ENCODE measurements around the gene CAPRIN2. TPM values are rescaled to one million over a fixed set of nuclear protein-coding genes. Genes with fewer than 3 reads are reported as not detected.
A peak's percentile ranks its signal among the peaks of the same experiment; 100 is the strongest.

CAPRIN2 gene
- total RNA-seq, 6 experiments from 2014 or later: 5.7 to 11.5 (median 8.5) TPM

- no peak for TF ChIP-seq POLR2A (IDR thresholded peaks at IDR 0.05)
- TF ChIP-seq, protein P1, sequence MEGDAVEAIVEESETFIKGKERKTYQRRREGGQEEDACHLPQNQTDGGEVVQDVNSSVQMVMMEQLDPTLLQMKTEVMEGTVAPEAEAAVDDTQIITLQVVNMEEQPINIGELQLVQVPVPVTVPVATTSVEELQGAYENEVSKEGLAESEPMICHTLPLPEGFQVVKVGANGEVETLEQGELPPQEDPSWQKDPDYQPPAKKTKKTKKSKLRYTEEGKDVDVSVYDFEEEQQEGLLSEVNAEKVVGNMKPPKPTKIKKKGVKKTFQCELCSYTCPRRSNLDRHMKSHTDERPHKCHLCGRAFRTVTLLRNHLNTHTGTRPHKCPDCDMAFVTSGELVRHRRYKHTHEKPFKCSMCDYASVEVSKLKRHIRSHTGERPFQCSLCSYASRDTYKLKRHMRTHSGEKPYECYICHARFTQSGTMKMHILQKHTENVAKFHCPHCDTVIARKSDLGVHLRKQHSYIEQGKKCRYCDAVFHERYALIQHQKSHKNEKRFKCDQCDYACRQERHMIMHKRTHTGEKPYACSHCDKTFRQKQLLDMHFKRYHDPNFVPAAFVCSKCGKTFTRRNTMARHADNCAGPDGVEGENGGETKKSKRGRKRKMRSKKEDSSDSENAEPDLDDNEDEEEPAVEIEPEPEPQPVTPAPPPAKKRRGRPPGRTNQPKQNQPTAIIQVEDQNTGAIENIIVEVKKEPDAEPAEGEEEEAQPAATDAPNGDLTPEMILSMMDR (IDR thresholded peaks at IDR 0.05): no peak
- ATAC-seq: no peak
- DNase-seq: no peak
- intact Hi-C loops (cut with DNase I): no loop called here
- Histone ChIP-seq H3K27me3 (no peaks in the 10 kb centered on the region), H3K36me3 (peaks cover 0 to 2% (median 0%) of the 10 kb centered on the region in 4 donors), H3K9me3 (no peaks in the 10 kb centered on the region), H3K4me3 (no peak overlapping the region), H3K4me1 (no peaks in the 10 kb centered on the region), H3K27ac (no peak overlapping the region)
These were observed 14.5 kb downstream of the CAPRIN2 start for GRCh38 chr12:30740274-30740673.

GRCh38 chr12:30739020-30739419 lies 15.7 kb downstream of the CAPRIN2 start:
- Histone ChIP-seq H3K4me3 (no peak overlapping the region), H3K27ac (no peak overlapping the region), H3K27me3 (no peaks in the 10 kb centered on the region), H3K4me1 (no peaks in the 10 kb centered on the region), H3K9me3 (no peaks in the 10 kb centered on the region), H3K36me3 (peaks cover 0 to 2% (median 0%) of the 10 kb centered on the region in 4 donors)
- DNase-seq: no peak
- WGBS (ENCODE audit: insufficient coverage, low coverage, low lambda C conversion rate, missing lambda C conversion rate): 85% methylated on average over 2 of the region's 2 CpGs
- intact Hi-C loops (cut with DNase I): no loop called here
- TF ChIP-seq POLR2A (IDR thresholded peaks at IDR 0.05): no peak
- TF ChIP-seq, protein P1 (IDR thresholded peaks at IDR 0.05): no peak
- no peak for ATAC-seq

DNA sequence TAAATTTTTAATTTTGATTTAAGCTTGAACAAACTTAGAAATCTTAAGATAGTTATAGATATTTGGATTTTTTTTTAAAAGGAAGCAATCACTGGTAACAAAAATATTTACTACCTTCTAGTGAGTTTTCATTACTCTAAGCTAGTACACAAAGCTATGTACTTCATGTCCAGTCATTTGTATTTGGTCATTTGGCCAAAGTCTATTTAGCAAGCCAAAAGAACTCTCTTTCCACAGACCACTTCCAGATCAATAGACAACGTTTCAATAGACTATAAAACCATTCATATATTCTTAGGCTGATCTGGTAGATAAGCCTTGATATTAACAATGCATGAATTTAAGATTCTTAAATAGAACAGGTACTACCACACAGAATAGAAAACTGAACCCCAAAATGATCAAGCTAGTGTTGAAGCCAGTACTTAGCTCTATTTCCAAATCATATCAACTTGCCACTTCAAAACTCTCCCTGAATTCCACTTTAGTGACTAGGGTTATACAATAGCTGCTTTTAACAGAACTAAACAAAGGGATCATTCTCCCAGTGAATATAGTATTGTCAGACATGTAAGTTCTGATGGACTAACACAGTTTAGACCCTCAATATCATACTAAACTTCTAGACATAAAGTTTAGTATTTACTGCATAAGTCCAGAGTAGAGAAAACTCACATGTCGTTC lies 21.7 kb downstream of the CAPRIN2 start:
- Histone ChIP-seq H3K4me1 (no peaks in the 10 kb centered on the region), H3K27me3 (no peaks in the 10 kb centered on the region), H3K36me3 (no peaks in the 10 kb centered on the region), H3K9me3 (no peaks in the 10 kb centered on the region), H3K4me3 (no peak overlapping the region), H3K27ac (peak overlapping the region in 1 of 3 donors; percentile 15)
- DNase-seq (no peak), ATAC-seq (peak; percentile 64 to 91 (median 82))
- TF ChIP-seq, protein P1 (IDR thresholded peaks at IDR 0.05): no peak
- TF ChIP-seq POLR2A (IDR thresholded peaks at IDR 0.05): no peak
- WGBS (ENCODE audit: insufficient coverage, low coverage, low lambda C conversion rate, missing lambda C conversion rate): 63% methylated on average over 2 of the region's 2 CpGs
- intact Hi-C loops (cut with DNase I): no loop called here

DNA sequence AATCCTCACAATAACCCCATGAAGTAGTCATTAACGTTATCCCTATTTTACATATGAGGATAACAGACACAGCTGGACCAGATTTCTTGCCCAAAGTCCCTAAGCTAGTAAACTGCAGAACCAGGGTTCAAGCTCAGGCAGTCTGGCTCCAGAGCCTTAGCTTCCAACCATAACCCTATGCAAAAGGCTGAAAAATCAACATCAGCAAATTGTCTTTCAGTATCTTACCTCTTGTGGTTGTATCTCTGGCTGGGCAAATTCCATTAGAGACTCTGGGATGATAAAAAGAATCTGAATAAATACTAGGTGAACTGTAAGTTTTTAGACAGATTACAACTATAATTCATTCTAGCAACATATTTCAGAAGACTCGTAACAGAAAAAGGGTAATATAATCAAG lies 24.7 kb downstream of the CAPRIN2 start:
- Histone ChIP-seq H3K4me1 (no peaks in the 10 kb centered on the region), H3K4me3 (no peak overlapping the region), H3K27ac (no peak overlapping the region), H3K36me3 (no peaks in the 10 kb centered on the region), H3K27me3 (no peaks in the 10 kb centered on the region), H3K9me3 (no peaks in the 10 kb centered on the region)
- WGBS (ENCODE audit: insufficient coverage, low coverage, low lambda C conversion rate, missing lambda C conversion rate): 94% methylated on average over 2 of the region's 2 CpGs
- DNase-seq: no peak
- no peak for ATAC-seq
- intact Hi-C loops (cut with DNase I): no loop called here
- no peak for TF ChIP-seq POLR2A (IDR thresholded peaks at IDR 0.05)
- TF ChIP-seq, protein P1 (IDR thresholded peaks at IDR 0.05): no peak
